WTC11 (cell line): ENCODE measurements around the gene GRIFIN.

ENCODE experiments used
- ESRRA ChIP-seq: sonication (generic); formaldehyde crosslinking; IDR thresholded peaks from 2 replicates; pipeline ENCODE4 v1.8.1; 2022; ENCODE audit warnings: mild to moderate bottlenecking, missing genetic modification reagents, borderline replicate concordance
- MXD4 ChIP-seq: fragments of 250-450 bp; sonication (Bioruptor Pico); IDR thresholded peaks from 2 replicates; pipeline ENCODE4 v1.8.0; 2021; ENCODE audit warnings: mild to moderate bottlenecking, moderate library complexity, borderline replicate concordance
- NR3C1 ChIP-seq: sonication (generic); formaldehyde crosslinking; conservative IDR thresholded peaks from 2 replicates; pipeline ENCODE4 v1.8.1; 2023; ENCODE audit warnings: low read depth, mild to moderate bottlenecking, missing genetic modification reagents
- SP1 ChIP-seq: sonication (generic); formaldehyde crosslinking; conservative IDR thresholded peaks from 2 replicates; pipeline ENCODE4 v1.8.1; 2022; ENCODE audit warnings: missing genetic modification reagents
- TF ChIP-seq, protein P1 (sequence below): fragments of 200-600 bp; IDR thresholded peaks from 2 replicates; pipeline ENCODE4 v1.8.0; 2022; ENCODE audit warnings: antibody characterized with exemption
- TF ChIP-seq, protein P2 (sequence below): sonication (generic); formaldehyde crosslinking; conservative IDR thresholded peaks from 2 replicates; pipeline ENCODE4 v1.8.1; 2023; ENCODE audit warnings: mild to moderate bottlenecking, low read depth, missing genetic modification reagents, moderate library complexity
- TF ChIP-seq, protein P3 (sequence below): sonication (generic); formaldehyde crosslinking; IDR thresholded peaks from 2 replicates; pipeline ENCODE4 v1.8.1; 2023; ENCODE audit warnings: mild to moderate bottlenecking, missing genetic modification reagents, moderate library complexity

DNA sequence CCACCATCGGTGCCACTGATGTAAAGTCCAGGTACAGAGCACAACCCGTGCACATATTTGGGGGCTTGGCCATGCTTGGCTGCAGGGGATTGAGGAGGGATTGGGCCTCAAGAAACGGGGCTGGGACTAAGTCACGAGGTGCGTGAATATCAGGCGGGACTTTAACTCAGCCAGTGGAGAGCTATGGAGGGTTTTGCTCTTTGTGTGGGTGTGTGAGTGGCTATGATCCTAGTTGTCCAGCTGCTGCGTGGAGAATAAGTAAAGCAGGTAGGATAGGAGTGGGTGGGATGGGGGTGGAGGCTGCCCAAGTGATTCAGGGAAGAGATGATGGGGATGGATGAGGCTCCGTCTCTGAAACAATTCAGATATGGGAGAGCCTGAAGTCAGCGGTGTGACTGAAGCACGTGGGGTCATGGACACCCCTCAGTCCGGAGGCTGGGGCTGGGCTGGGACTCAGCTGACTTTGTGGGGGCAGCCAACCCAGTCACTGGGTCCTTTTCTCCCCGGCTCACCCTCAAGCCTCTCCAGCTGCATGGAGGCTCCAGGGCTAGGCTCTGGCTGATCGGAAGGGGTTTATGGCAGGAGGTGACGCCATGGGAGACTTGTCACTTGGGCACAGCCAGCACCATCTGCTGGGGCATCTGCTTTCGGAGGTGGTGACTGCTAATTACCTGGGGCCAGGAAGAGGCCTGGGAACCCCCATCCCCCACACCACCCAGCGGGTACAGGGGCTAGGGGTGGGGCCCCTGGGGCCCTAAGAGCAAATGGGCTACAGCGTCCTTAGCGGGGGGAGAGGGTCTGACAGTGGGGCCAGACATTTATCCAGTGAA is 41.7 kb upstream of the GRIFIN start:
- TF ChIP-seq, protein P1, sequence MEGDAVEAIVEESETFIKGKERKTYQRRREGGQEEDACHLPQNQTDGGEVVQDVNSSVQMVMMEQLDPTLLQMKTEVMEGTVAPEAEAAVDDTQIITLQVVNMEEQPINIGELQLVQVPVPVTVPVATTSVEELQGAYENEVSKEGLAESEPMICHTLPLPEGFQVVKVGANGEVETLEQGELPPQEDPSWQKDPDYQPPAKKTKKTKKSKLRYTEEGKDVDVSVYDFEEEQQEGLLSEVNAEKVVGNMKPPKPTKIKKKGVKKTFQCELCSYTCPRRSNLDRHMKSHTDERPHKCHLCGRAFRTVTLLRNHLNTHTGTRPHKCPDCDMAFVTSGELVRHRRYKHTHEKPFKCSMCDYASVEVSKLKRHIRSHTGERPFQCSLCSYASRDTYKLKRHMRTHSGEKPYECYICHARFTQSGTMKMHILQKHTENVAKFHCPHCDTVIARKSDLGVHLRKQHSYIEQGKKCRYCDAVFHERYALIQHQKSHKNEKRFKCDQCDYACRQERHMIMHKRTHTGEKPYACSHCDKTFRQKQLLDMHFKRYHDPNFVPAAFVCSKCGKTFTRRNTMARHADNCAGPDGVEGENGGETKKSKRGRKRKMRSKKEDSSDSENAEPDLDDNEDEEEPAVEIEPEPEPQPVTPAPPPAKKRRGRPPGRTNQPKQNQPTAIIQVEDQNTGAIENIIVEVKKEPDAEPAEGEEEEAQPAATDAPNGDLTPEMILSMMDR: no peak
- TF ChIP-seq, protein P2, sequence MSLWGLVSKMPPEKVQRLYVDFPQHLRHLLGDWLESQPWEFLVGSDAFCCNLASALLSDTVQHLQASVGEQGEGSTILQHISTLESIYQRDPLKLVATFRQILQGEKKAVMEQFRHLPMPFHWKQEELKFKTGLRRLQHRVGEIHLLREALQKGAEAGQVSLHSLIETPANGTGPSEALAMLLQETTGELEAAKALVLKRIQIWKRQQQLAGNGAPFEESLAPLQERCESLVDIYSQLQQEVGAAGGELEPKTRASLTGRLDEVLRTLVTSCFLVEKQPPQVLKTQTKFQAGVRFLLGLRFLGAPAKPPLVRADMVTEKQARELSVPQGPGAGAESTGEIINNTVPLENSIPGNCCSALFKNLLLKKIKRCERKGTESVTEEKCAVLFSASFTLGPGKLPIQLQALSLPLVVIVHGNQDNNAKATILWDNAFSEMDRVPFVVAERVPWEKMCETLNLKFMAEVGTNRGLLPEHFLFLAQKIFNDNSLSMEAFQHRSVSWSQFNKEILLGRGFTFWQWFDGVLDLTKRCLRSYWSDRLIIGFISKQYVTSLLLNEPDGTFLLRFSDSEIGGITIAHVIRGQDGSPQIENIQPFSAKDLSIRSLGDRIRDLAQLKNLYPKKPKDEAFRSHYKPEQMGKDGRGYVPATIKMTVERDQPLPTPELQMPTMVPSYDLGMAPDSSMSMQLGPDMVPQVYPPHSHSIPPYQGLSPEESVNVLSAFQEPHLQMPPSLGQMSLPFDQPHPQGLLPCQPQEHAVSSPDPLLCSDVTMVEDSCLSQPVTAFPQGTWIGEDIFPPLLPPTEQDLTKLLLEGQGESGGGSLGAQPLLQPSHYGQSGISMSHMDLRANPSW (CRISPR knock-in tag): no peak
- TF ChIP-seq MXD4 (no peak), ESRRA (CRISPR knock-in tag) (no peak), NR3C1 (CRISPR knock-in tag) (no peak), SP1 (CRISPR knock-in tag) (no peak)
- TF ChIP-seq, protein P3, sequence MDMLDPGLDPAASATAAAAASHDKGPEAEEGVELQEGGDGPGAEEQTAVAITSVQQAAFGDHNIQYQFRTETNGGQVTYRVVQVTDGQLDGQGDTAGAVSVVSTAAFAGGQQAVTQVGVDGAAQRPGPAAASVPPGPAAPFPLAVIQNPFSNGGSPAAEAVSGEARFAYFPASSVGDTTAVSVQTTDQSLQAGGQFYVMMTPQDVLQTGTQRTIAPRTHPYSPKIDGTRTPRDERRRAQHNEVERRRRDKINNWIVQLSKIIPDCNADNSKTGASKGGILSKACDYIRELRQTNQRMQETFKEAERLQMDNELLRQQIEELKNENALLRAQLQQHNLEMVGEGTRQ: no peak
